Retinal pigment epithelial cell (primary cell): Measurements from ENCODE around the gene TMEM191C.
"Not testable (repeated sequence)": the region's sequence is repeated elsewhere in the genome, so short reads cannot be mapped to it uniquely, and the experiment has no call there.

ENCODE experiments used
- DNase-seq: peaks from one replicate; pipeline ENCODE4 v3.0.0-alpha.2; 2010; ENCODE audit warnings: low read depth
- H3K4me3 ChIP-seq: 2 replicates; pipeline ENCODE4 v1.5.1; 2011; ENCODE audit warnings: mild to moderate bottlenecking, low read length, control low read depth, moderate library complexity
- TF ChIP-seq, protein P1 (sequence below): conservative IDR thresholded peaks from 2 replicates; pipeline ENCODE4 v1.5.1; 2011; ENCODE audit warnings: low read depth, low read length, control low read depth, inconsistent platforms

TMEM191C gene

DNA sequence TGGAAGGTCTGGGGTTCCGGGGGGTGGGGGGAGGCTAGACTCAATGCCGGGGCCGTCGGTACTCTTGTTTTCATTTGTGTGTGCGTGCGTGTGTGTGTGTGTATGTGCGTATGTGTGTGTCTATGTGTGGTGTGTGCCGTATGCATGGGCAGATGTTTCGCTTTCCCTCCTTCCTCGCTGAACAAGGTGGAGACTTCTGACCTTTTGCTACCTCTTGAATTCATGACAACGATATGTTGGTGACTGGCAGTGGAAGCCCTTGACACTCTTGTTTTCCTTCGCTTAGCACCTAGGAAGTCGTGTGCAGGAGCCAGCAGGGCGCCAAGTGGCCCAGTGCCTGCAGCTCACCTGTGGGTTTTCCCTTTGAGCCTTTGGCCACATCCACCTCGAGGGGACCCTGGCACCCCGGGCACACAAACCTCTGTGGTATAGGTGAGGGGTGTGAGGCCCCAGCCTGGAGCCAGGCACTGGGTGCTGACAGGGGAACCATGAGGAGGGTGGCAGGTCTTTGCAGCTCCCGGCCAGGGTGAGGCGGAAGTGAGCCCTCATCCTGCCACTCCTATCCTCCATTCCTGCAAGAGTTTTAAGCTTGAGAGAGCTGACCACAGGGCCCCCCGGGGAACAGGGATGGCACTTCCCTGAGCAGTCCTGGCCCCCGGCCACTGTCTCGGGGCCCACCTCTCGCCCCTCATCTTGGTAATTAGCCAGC, 19.3 kb upstream of the TMEM191C start:
- TF ChIP-seq, protein P1, sequence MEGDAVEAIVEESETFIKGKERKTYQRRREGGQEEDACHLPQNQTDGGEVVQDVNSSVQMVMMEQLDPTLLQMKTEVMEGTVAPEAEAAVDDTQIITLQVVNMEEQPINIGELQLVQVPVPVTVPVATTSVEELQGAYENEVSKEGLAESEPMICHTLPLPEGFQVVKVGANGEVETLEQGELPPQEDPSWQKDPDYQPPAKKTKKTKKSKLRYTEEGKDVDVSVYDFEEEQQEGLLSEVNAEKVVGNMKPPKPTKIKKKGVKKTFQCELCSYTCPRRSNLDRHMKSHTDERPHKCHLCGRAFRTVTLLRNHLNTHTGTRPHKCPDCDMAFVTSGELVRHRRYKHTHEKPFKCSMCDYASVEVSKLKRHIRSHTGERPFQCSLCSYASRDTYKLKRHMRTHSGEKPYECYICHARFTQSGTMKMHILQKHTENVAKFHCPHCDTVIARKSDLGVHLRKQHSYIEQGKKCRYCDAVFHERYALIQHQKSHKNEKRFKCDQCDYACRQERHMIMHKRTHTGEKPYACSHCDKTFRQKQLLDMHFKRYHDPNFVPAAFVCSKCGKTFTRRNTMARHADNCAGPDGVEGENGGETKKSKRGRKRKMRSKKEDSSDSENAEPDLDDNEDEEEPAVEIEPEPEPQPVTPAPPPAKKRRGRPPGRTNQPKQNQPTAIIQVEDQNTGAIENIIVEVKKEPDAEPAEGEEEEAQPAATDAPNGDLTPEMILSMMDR: peak; percentile 20
- no peak for DNase-seq
- no peak overlapping the region for H3K4me3 ChIP-seq

DNA sequence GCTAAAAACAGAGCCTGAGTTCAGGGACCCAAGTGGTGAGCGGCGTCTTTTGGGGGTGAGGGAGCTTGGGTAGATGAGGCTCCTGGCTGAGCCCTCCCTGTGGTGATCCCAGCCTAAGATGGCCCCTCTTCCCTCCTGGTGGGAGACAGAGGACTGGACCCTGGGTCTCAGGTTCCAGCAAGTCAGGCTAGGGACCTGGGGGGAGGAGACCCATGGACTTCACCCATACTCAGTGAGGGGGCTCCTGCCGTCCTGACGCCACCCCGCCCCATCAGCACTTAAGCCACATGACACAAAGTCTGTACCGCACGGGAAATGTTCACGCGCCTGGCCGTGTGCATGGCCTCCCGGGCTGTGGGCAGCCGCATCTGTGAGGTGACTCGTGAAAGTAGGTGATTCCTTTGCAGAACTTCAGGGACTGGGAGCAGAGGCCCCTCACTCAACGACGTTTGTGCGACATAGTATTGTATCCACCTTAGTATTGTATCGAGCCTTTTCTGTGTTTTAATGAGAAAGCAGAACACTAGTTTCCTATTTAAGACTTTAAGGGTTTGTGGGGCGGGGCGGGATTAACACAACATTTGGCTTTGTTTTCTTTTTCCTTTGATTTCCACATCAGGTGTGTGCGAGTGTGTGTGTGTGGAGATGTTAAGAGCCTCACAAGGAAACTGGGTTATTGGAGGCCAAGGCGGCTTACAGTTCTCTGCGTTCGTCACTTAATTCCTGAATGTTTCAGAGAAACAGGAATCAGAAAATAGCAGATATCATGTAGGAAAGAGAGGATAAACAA, 18.4 kb upstream of the TMEM191C start:
- DNase-seq: no peak
- TF ChIP-seq, protein P1: no peak
- no peak overlapping the region for H3K4me3 ChIP-seq

GRCh38 chr22:21449531-21450319, 17.5 kb upstream of the TMEM191C start:
- H3K4me3 ChIP-seq: no peak overlapping the region
- DNase-seq: no peak
- TF ChIP-seq, protein P1: no peak

DNA sequence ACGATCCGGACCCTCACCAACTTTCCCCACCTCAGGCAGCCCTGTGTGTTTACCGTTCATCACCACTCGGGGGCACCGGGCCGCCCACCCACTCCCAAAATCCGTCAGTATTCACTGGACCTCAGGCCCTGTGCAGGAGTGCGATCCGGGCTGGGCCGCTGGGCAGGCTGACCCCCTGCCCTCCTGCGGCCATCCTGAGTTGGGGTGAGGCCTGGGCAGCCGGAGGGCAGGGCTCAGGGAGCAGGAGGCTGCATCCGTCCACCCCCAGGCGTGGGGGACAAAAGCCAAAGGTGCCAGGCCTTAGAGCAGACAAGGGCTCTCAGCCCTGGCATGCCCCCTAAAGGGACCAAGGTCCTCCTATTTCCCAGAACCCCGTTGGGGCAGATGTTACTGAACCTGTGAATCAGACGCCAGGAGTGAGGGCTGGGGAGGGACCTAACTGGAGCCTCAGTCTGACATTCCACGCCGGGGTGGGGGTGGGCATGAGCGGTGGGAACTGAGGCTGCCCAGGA, 16.8 kb upstream of the TMEM191C start:
- TF ChIP-seq, protein P1: no peak
- DNase-seq: no peak
- H3K4me3 ChIP-seq: no peak overlapping the region

DNA sequence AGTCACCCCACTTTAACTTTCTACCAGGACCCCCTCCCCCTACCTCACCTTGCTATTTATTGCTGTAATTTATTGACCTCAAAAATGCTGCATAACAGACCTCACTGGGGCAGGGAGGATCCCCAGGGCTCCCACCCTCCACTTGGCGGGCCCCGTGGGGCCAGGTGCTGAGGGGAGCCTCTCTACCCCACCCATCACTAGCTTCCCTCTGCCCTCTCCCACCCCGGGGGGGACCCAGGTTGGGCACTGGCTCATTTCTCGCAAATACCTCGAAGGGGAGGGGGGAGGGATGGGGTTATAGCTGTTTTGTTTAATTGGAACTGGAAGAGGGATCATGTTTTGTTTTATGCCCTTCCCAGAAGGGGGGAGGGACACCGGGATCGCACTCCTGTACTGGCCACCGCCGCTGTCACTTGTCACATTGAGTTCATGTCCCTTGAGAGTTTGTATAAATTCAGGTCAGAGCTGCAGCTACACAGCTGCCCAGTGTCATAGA, 16.3 kb upstream of the TMEM191C start:
- DNase-seq: no peak
- H3K4me3 ChIP-seq: no peak overlapping the region
- TF ChIP-seq, protein P1: no peak

DNA sequence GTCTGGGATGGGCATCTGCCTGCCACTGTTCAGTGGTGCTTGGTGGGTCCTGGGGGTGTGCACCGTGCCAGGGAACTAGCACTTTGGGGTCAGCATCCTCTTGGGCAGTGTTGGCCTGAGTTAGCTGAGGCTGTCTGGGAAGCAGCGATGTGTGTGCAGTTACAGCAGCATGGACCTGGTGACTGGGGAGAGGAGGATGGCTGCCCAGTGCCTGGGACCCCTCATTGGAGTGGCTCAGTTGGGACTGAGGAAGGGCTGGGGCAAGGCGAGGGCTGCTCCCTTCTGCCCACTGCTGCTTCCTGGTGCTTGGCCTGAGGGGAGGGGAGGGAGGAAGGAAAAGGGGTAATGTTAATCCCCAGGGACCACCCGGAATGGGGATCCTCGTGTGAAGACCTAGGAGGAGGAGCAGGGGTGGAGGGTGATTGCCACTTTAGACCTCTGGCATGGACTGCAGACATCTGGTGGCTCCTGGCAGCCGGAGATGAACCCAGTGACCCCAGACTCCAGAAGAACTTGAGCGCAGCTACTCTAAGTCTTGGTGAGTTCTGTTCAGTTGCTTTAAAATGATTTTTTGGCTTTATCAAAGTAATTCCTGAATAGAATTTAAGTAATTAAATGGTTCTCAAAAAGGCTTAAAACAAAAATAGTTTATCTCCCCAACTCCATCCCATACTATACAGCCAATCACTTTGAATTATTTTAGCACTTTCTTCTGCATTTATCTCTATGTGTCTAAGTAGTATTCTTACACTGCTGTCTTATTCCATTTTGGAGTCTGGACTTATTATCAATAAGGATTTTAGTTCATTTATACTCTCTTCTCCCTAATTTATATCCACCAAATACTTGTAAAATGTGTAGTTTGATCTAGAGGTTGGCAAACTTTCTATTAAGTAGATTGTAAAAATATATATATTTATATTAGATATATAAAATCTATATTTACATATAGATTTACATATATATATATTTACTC, 15.4 kb upstream of the TMEM191C start:
- DNase-seq: no peak
- TF ChIP-seq, protein P1: no peak
- H3K4me3 ChIP-seq: no peak overlapping the region

GRCh38 chr22:21452666-21453065, 14.5 kb upstream of the TMEM191C start:
- not testable (repeated sequence) for DNase-seq, H3K4me3 ChIP-seq

DNA sequence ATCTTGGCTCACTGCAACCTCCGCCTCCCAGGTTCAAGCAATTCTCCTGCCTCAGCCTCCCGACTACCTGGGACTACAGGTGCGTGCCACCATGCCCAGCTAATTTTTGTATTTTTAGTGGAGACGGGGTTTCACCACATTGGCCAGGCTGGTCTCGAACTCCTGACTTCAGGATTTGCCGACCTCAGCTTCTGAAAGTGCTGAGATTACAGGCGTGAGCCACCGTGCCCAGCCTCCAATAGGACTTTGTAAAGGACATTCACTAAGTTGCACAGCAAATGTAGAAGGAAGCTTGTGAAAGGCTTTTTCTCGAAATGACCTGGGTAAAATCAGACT, 12.2 kb upstream of the TMEM191C start:
- not testable (repeated sequence) for DNase-seq, H3K4me3 ChIP-seq
